OCI-LY1 (cell line): ENCODE measurements around the gene SENP1.

ENCODE experiments used
- H2AFZ ChIP-seq: fragments of 200-600 bp; sonication (generic), shearing (Covaris generic); 2 replicates; pipeline ENCODE4 v1.6.0; 2014; ENCODE audit warnings: antibody characterized with exemption, mild to moderate bottlenecking, low read length
- H3F3A ChIP-seq: fragments of 200-600 bp; sonication (generic), shearing (Covaris generic); 2 replicates; pipeline ENCODE4 v1.6.0; 2014; ENCODE audit warnings: mild to moderate bottlenecking, antibody characterized with exemption, low read length, moderate library complexity; ENCODE audit not compliant: insufficient read depth
- H3K27ac ChIP-seq: fragments of 200-600 bp; sonication (generic); 2 replicates; pipeline ENCODE4 v1.5.1; 2014; ENCODE audit warnings: low read length, mixed run types, mild to moderate bottlenecking, low read depth; ENCODE audit not compliant: poor library complexity, severe bottlenecking
- H3K27me3 ChIP-seq: fragments of 200-600 bp; sonication (generic); 2 replicates; pipeline ENCODE4 v1.6.0; 2014; ENCODE audit warnings: antibody characterized with exemption, mild to moderate bottlenecking, low read length, moderate library complexity; ENCODE audit not compliant: insufficient read depth
- H3K36me3 ChIP-seq: fragments of 200-600 bp; sonication (generic); 2 replicates; pipeline ENCODE4 v1.6.1; 2014; ENCODE audit warnings: mild to moderate bottlenecking, antibody characterized with exemption, low read length, moderate library complexity, mixed read lengths; ENCODE audit not compliant: insufficient read depth
- H3K4me1 ChIP-seq: fragments of 200-600 bp; sonication (generic); 2 replicates; pipeline ENCODE4 v1.5.1; 2014; ENCODE audit warnings: mild to moderate bottlenecking, low read length, moderate library complexity; ENCODE audit not compliant: insufficient read depth, severe bottlenecking
- H3K4me2 ChIP-seq: fragments of 200-600 bp; sonication (generic), shearing (Covaris generic); 2 replicates; pipeline ENCODE4 v1.6.1; 2014; ENCODE audit warnings: low read length
- H3K4me3 ChIP-seq: fragments of 200-600 bp; sonication (generic); 2 replicates; pipeline ENCODE4 v1.5.1; 2014; ENCODE audit warnings: low read length, low read depth, mild to moderate bottlenecking, mixed read lengths; ENCODE audit not compliant: poor library complexity, severe bottlenecking
- H3K79me2 ChIP-seq: fragments of 200-600 bp; shearing (Covaris generic); 2 replicates; pipeline ENCODE4 v1.6.1; 2016; ENCODE audit warnings: mixed run types, low read length, mixed read lengths; ENCODE audit not compliant: insufficient read depth
- H3K9ac ChIP-seq: fragments of 200-600 bp; sonication (generic), shearing (Covaris generic); 2 replicates; pipeline ENCODE4 v1.6.1; 2014; ENCODE audit warnings: mild to moderate bottlenecking, low read length, mixed read lengths
- H3K9me2 ChIP-seq: fragments of 200-600 bp; sonication (generic), shearing (Covaris generic); 2 replicates; pipeline ENCODE4 v1.6.1; 2014; ENCODE audit warnings: low read depth, mild to moderate bottlenecking, low read length, mixed read lengths
- H3K9me3 ChIP-seq: fragments of 200-600 bp; shearing (Covaris generic); 2 replicates; pipeline ENCODE4 v1.6.1; 2014; ENCODE audit warnings: low read length, mixed read lengths
- H4K20me1 ChIP-seq: fragments of 200-600 bp; sonication (generic), shearing (Covaris generic); 2 replicates; pipeline ENCODE4 v1.6.0; 2016; ENCODE audit warnings: mild to moderate bottlenecking, low read length; ENCODE audit not compliant: insufficient read depth
- EZH2 ChIP-seq: fragments of 200-600 bp; sonication (generic), shearing (Covaris generic); IDR thresholded peaks from 2 replicates; pipeline ENCODE4 v1.8.0; 2017; ENCODE audit warnings: borderline replicate concordance, mixed run types, mild to moderate bottlenecking, antibody characterized with exemption, low read length, moderate library complexity, mixed read lengths
- TF ChIP-seq, protein P1 (sequence below): fragments of 200-600 bp; sonication (generic), shearing (Covaris generic); IDR thresholded peaks from 2 replicates; pipeline ENCODE4 v1.5.1; 2017; ENCODE audit warnings: mild to moderate bottlenecking, antibody characterized with exemption, low read length, moderate library complexity, mixed read lengths

Gene SENP1

DNA sequence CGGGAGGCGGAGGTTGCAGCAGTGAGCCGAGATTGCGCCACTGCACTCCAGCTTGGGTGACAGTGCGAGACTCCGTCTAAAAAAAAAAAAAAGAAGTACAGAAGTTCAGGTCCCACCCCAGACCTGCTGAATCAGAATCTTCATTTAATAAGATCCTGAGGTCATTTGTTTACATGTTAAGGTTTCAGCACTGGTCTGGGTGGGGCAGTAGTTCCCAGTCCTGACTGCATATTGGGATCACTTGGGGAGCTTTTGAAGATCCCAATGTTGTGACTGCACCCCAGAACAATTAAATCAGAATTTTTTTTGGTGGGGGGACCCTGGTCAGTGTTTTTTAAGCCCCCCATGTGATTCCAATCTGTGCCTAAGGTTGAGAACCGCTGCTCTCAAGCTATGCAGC, 89.9 kb downstream of the SENP1 start:
- Histone ChIP-seq H2AFZ (no peak overlapping the region), H3K4me3 (no peak overlapping the region), H3K4me1 (no peaks in the 10 kb centered on the region), H4K20me1 (no peaks in the 10 kb centered on the region), H3K4me2 (no peak overlapping the region), H3K27me3 (0 out of 2 replicates have a peak, but pooled peaks cover 7% of the 10 kb centered on the region), H3K9ac (no peak overlapping the region), H3K9me3 (no peaks in the 10 kb centered on the region), H3F3A (no peaks in the 10 kb centered on the region), H3K79me2 (no peaks in the 10 kb centered on the region), H3K36me3 (no peaks in the 10 kb centered on the region), H3K27ac (no peak overlapping the region), H3K9me2 (no peaks in the 10 kb centered on the region)
- TF ChIP-seq, protein P1, sequence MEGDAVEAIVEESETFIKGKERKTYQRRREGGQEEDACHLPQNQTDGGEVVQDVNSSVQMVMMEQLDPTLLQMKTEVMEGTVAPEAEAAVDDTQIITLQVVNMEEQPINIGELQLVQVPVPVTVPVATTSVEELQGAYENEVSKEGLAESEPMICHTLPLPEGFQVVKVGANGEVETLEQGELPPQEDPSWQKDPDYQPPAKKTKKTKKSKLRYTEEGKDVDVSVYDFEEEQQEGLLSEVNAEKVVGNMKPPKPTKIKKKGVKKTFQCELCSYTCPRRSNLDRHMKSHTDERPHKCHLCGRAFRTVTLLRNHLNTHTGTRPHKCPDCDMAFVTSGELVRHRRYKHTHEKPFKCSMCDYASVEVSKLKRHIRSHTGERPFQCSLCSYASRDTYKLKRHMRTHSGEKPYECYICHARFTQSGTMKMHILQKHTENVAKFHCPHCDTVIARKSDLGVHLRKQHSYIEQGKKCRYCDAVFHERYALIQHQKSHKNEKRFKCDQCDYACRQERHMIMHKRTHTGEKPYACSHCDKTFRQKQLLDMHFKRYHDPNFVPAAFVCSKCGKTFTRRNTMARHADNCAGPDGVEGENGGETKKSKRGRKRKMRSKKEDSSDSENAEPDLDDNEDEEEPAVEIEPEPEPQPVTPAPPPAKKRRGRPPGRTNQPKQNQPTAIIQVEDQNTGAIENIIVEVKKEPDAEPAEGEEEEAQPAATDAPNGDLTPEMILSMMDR: no peak
- TF ChIP-seq EZH2: no peak

DNA sequence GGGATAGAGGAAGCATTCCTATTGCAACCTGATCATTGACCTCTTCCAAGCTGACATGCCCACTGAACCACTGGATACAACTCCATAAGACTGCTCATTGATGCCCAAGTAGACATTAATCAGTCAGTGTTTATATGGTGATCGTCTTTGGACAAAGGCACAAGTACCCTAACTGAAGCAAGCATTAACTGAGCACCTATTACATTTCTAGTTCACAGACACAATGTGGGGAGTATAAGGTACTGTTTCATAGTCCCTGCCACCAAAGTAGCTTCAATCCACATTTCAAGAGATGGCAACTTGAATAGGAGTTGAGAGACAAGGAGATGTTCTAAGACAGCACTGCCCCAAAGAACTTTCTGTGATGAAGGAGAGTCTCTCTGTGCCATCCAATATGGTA, 90.8 kb downstream of the SENP1 start:
- Histone ChIP-seq H3K9me3 (no peaks in the 10 kb centered on the region), H3K27ac (no peak overlapping the region), H4K20me1 (no peaks in the 10 kb centered on the region), H3K27me3 (0 out of 2 replicates have a peak, but pooled peaks cover 7% of the 10 kb centered on the region), H3K36me3 (no peaks in the 10 kb centered on the region), H3K79me2 (no peaks in the 10 kb centered on the region), H3K9me2 (no peaks in the 10 kb centered on the region), H2AFZ (no peak overlapping the region), H3K4me2 (no peak overlapping the region), H3K9ac (no peak overlapping the region), H3K4me3 (no peak overlapping the region), H3F3A (no peaks in the 10 kb centered on the region), H3K4me1 (no peaks in the 10 kb centered on the region)
- no peak for TF ChIP-seq EZH2
- TF ChIP-seq, protein P1: no peak

DNA sequence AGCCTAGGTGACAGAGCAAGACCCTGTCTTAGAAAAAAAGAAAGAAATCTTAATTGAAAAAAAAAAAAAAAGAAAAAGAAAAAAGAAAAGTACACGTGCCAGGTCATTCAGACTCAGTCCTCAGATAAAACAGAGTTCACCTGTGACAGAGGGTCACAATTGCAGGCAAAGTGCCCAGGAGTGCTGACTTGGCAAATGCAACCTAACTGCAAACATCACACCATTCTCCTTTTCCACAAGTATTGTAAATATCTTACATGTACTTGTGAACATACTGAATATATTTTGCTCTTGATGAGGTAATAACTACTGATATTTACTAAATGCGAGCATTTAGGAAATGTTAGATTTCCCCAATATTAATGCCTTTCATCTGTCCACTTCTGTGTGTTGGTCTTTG, 92.6 kb downstream of the SENP1 start:
- Histone ChIP-seq H2AFZ (no peak overlapping the region), H3K4me2 (no peak overlapping the region)

More for the DNA sequence above, 92.6 kb downstream of the SENP1 start:
- no peaks in the 10 kb centered on the region for H3K9me2 ChIP-seq
- no peaks in the 10 kb centered on the region for H3K36me3 ChIP-seq
- no peaks in the 10 kb centered on the region for H3K9me3 ChIP-seq
- 0 out of 2 replicates have a peak, but pooled peaks cover 12% of the 10 kb centered on the region for H3K27me3 ChIP-seq
- no peak overlapping the region for H3K9ac ChIP-seq
- H4K20me1 ChIP-seq: no peaks in the 10 kb centered on the region
- TF ChIP-seq, protein P1: no peak
- no peak for TF ChIP-seq EZH2
- H3K4me3 ChIP-seq: no peak overlapping the region
- no peaks in the 10 kb centered on the region for H3K79me2 ChIP-seq
- no peaks in the 10 kb centered on the region for H3F3A ChIP-seq
- H3K27ac ChIP-seq: no peak overlapping the region
- no peaks in the 10 kb centered on the region for H3K4me1 ChIP-seq
